Astrocyte (in vitro differentiated cells and primary cell): ENCODE measurements around the gene MISP. TPM values are rescaled to one million over a fixed set of nuclear protein-coding genes. Genes with fewer than 3 reads are reported as not detected.
A peak's percentile ranks its signal among the peaks of the same experiment; 100 is the strongest.

Source experiments
- DNase-seq: peaks from one replicate; pipeline ENCODE4 v3.0.0-alpha.2; 2010; ENCODE audit warnings: low read depth
- FAIRE-seq: peaks from 2 replicates; lab custom pipeline; 2011; peaks lifted over from hg19 to GRCh38; lab: Jason Lieb, UNC
- H2AFZ ChIP-seq: 2 replicates; pipeline ENCODE4 v1.6.0; 2012; ENCODE audit warnings: low read depth, low read length, inconsistent platforms
- H3K27ac ChIP-seq: 2 replicates; pipeline ENCODE4 v1.5.1; 2011; ENCODE audit warnings: low read depth, low read length, inconsistent platforms
- H3K27me3 ChIP-seq: 2 replicates; pipeline ENCODE4 v1.6.0; 2011; ENCODE audit warnings: low read length, inconsistent platforms; ENCODE audit not compliant: insufficient read depth
- H3K36me3 ChIP-seq: 2 replicates; pipeline ENCODE4 v1.5.1; 2011; ENCODE audit warnings: low read length, inconsistent platforms; ENCODE audit not compliant: insufficient read depth
- H3K4me1 ChIP-seq: 2 replicates; pipeline ENCODE4 v1.5.1; 2011; ENCODE audit warnings: low read length, inconsistent platforms; ENCODE audit not compliant: insufficient read depth
- H3K4me2 ChIP-seq: 2 replicates; pipeline ENCODE4 v1.6.0; 2012; ENCODE audit warnings: low read length, inconsistent platforms
- H3K4me3 ChIP-seq: 2 replicates; pipeline ENCODE4 v1.5.1; 2011; ENCODE audit warnings: low read depth, mild to moderate bottlenecking, low read length, inconsistent platforms; ENCODE audit not compliant: insufficient read depth
- H3K79me2 ChIP-seq: 2 replicates; pipeline ENCODE4 v1.6.0; 2012; ENCODE audit warnings: mild to moderate bottlenecking, low read length, inconsistent platforms; ENCODE audit not compliant: insufficient read depth
- H3K9ac ChIP-seq: 2 replicates; pipeline ENCODE4 v1.6.0; 2012; ENCODE audit warnings: mild to moderate bottlenecking, low read length, inconsistent platforms
- H3K9me3 ChIP-seq: 2 replicates; pipeline ENCODE4 v1.5.1; 2012; ENCODE audit warnings: low read depth, mild to moderate bottlenecking, low read length, inconsistent platforms; ENCODE audit not compliant: insufficient read depth
- H4K20me1 ChIP-seq: 2 replicates; pipeline ENCODE4 v1.6.0; 2012; ENCODE audit warnings: low read length, inconsistent platforms; ENCODE audit not compliant: insufficient read depth
- H3K27ac Mint-ChIP-seq: one replicate; pipeline ENCODE4 v1.8.0; 2021; ENCODE audit warnings: mild to moderate bottlenecking, mixed read lengths; ENCODE audit not compliant: unreplicated experiment
- H3K27me3 Mint-ChIP-seq: one replicate; pipeline ENCODE4 v1.8.0; 2021; ENCODE audit warnings: low read depth, mixed read lengths; ENCODE audit not compliant: unreplicated experiment
- H3K36me3 Mint-ChIP-seq: one replicate; pipeline ENCODE4 v1.8.0; 2021; ENCODE audit warnings: low read depth, mixed read lengths; ENCODE audit not compliant: unreplicated experiment
- H3K4me1 Mint-ChIP-seq: one replicate; pipeline ENCODE4 v1.8.0; 2021; ENCODE audit warnings: low read depth, mixed read lengths; ENCODE audit not compliant: unreplicated experiment
- H3K4me3 Mint-ChIP-seq: one replicate; pipeline ENCODE4 v1.8.0; 2021; ENCODE audit warnings: mild to moderate bottlenecking, moderate library complexity, mixed read lengths; ENCODE audit not compliant: unreplicated experiment
- H3K9me3 Mint-ChIP-seq: one replicate; pipeline ENCODE4 v1.8.0; 2021; ENCODE audit warnings: mild to moderate bottlenecking, mixed read lengths; ENCODE audit not compliant: unreplicated experiment
- CTCF ChIP-seq: IDR thresholded peaks from 2 replicates; pipeline ENCODE4 v1.5.1; 2011; ENCODE audit warnings: low read depth, mild to moderate bottlenecking, inconsistent platforms, low read length, moderate library complexity; ENCODE audit not compliant: insufficient read depth
- EZH2 ChIP-seq: IDR thresholded peaks from 2 replicates; pipeline ENCODE4 v1.6.1; 2012; ENCODE audit warnings: mild to moderate bottlenecking, low read length, inconsistent platforms; ENCODE audit not compliant: insufficient read depth
- microRNA-seq: library from miRNA; unstranded; fragments of <30 nt; microRNA quantifications from one replicate; pipeline ENCODE4 v1.2.0, GENCODE V29; 2020
- total RNA-seq: library from RNA; stranded (reverse); gene quantifications from 2 replicates; pipeline ENCODE4 v1.2.1, GENCODE V29; 2021

MISP gene
- total RNA-seq, 1 donor from 2014 or later = 0.43 TPM

GRCh38 chr19:813219-814151 lies 62.6 kb downstream of the MISP start:
- TF ChIP-seq EZH2 (no peak), CTCF (no peak)
- Mint-ChIP-seq H3K9me3 (no peaks in the 10 kb centered on the region), H3K4me3 (no peak overlapping the region), H3K27ac (no peak overlapping the region), H3K4me1 (no peaks in the 10 kb centered on the region), H3K36me3 (peaks cover 7% of the 10 kb centered on the region), H3K27me3 (no peaks in the 10 kb centered on the region)
- no peaks in the 10 kb centered on the region for H3K9me3 ChIP-seq
- DNase-seq = no peak
- H3K27me3 ChIP-seq = no peaks in the 10 kb centered on the region
- H3K36me3 ChIP-seq = peaks cover 17% of the 10 kb centered on the region
- H4K20me1 ChIP-seq = peaks cover 48% of the 10 kb centered on the region
- no peak overlapping the region for H3K9ac ChIP-seq
- FAIRE-seq = no peak
- H2AFZ ChIP-seq = no peak overlapping the region
- H3K4me1 ChIP-seq = no peaks in the 10 kb centered on the region
- peaks cover 23% of the 10 kb centered on the region for H3K79me2 ChIP-seq
- H3K27ac ChIP-seq = no peak overlapping the region
- H3K4me3 ChIP-seq = no peak overlapping the region
- no peak overlapping the region for H3K4me2 ChIP-seq

Small RNA genes within 50 kb of the gene (microRNA-seq; reads per million reads assigned to microRNA genes)
- 89.0 reads per million, percentile 65 among the genes with 10 or more reads in this experiment for gene MIR3187
- 67.6 reads per million, percentile 63 among the genes with 10 or more reads in this experiment for gene MIR4745

Other genes starting within 250 kb of the MISP start
- gene TPGS1, start 243.6 kb upstream of the MISP start, total RNA-seq = 17.9 and 20.4 TPM in 2 replicates
- 190 and 192 TPM in 2 replicates for gene CDC34, start 219.4 kb upstream of the MISP start, total RNA-seq
- 0.70 and 0.75 TPM in 2 replicates for gene GZMM, start 207.1 kb upstream of the MISP start, total RNA-seq
- 807 and 871 TPM in 2 replicates for gene BSG, start 178.5 kb upstream of the MISP start, total RNA-seq
- 4.8 and 5.5 TPM in 2 replicates for gene HCN2, start 161.2 kb upstream of the MISP start, total RNA-seq
- 43.4 and 45.3 TPM in 2 replicates for gene POLRMT, start 117.6 kb upstream of the MISP start, total RNA-seq
- gene FGF22, start 111.2 kb upstream of the MISP start, total RNA-seq = 0.25 TPM in 1 of 2 replicates, not detected in the other
- 58.3 and 58.5 TPM in 2 replicates for gene RNF126, start 87.9 kb upstream of the MISP start, total RNA-seq
- gene FSTL3, start 74.7 kb upstream of the MISP start, total RNA-seq = 72.0 and 78.8 TPM in 2 replicates
- not detected in 2 replicates for gene PRSS57, start 55.7 kb upstream of the MISP start, total RNA-seq
- gene PALM, start 42.2 kb upstream of the MISP start, total RNA-seq = 60.0 and 67.3 TPM in 2 replicates
- gene PTBP1, start 46.3 kb downstream of the MISP start, total RNA-seq = 366 and 386 TPM in 2 replicates
- 29.2 and 36.5 TPM in 2 replicates for gene PLPPR3, start 70.8 kb downstream of the MISP start, total RNA-seq
- 1.00 and 1.4 TPM in 2 replicates for gene AZU1, start 76.7 kb downstream of the MISP start, total RNA-seq
- not detected in 2 replicates for gene PRTN3, start 89.9 kb downstream of the MISP start, total RNA-seq
- gene ELANE, start 101.2 kb downstream of the MISP start, total RNA-seq = not detected in 2 replicates
- gene CFD, start 108.6 kb downstream of the MISP start, total RNA-seq = 0.59 and 0.65 TPM in 2 replicates
- gene MED16, start 142.1 kb downstream of the MISP start, total RNA-seq = 41.4 and 45.0 TPM in 2 replicates
- gene RNU6-9, start 142.4 kb downstream of the MISP start, total RNA-seq = not detected in 2 replicates
- gene R3HDM4, start 162.1 kb downstream of the MISP start, total RNA-seq = 57.9 and 60.0 TPM in 2 replicates
- not detected in 2 replicates for gene KISS1R, start 166.2 kb downstream of the MISP start, total RNA-seq
- gene ARID3A, start 174.9 kb downstream of the MISP start, total RNA-seq = 100 and 106 TPM in 2 replicates
- 60.0 and 68.9 TPM in 2 replicates for gene WDR18, start 233.2 kb downstream of the MISP start, total RNA-seq
- gene GRIN3B, start 249.3 kb downstream of the MISP start, total RNA-seq = 2.5 and 2.7 TPM in 2 replicates